Measurements from ENCODE around the gene FMNL2.

DNA sequence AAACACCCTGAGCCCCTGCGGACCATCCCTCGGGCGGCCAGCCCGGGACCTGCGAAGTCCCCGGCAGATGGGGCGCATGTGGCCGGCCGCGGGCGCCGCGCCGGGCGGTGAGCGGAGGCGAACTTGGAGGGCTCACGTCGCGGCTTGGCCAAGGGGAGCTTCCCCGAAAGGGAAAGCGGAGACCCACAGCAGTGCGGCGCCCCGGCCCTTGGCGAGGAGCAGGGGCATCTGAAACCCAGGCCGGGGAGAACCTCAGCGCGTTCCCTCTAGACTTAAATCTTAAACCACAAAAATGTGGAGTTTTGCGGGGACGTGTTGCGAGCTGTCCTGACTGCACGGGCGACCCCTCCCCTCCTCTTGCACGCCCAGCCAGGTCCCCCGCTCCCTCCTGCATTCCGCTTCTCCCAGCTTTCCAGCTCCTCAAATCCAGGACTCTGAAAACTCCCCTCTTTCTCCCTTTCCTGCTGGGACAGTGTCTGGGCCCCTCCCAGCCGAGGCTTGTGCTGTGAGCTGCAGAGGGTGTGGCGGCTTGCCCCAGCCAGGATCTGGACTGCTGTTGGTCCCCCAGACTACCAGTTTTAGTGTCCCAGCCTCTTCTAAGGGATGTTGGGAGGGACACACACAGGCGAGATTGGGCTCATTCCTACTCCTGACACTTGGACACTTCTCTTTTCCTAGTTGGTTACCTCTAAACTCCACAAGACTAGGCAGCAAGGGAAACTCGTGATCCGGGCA lies 1.3 kb downstream of the FMNL2 start:
- no peak for TF ChIP-seq ARNTL (CRISPR knock-in tag; IDR thresholded peaks at IDR 0.05; ENCODE audit: borderline replicate concordance, low read depth)
- no peak for TF ChIP-seq ISL1 (CRISPR knock-in tag; IDR thresholded peaks at IDR 0.05)
- no peak for TF ChIP-seq OSR1 (CRISPR knock-in tag; IDR thresholded peaks at IDR 0.05)
- no peak for TF ChIP-seq ZFP30 (CRISPR knock-in tag; IDR thresholded peaks at IDR 0.05)
- TF ChIP-seq TCF4 (CRISPR knock-in tag; IDR thresholded peaks at IDR 0.05; ENCODE audit: borderline replicate concordance): no peak
- TF ChIP-seq TOX (CRISPR knock-in tag; IDR thresholded peaks at IDR 0.05; ENCODE audit: borderline replicate concordance): no peak
